ENCODE data around the gene ATXN2. TPM values are rescaled to one million over a fixed set of nuclear protein-coding genes. Genes with fewer than 3 reads are reported as not detected.

The ATXN2 gene
- total RNA-seq, 1 experiment from 2014 or later = 17.2 TPM

GRCh38 chr12:111428728-111429175 is 170.4 kb downstream of the ATXN2 start:
- Histone ChIP-seq H3K9me2 (replicated peaks; ENCODE audit: low read length) (no peaks in the 10 kb centered on the region), H3K4me2 (ENCODE audit: low read length) (no peak overlapping the region), H3K4me3 (ENCODE audit: low read length) (no peak overlapping the region), H3K9ac (ENCODE audit: low read length) (no peak overlapping the region), H3K36me3 (ENCODE audit: low read depth, low read length) (no peaks in the 10 kb centered on the region), H3K27me3 (ENCODE audit: low read length) (no peaks in the 10 kb centered on the region), H3K27ac (ENCODE audit: low read length) (no peak overlapping the region), H3F3A (ENCODE audit: low read length, unreplicated experiment) (no peaks in the 10 kb centered on the region), H3K4me1 (ENCODE audit: insufficient read depth, low read length) (peaks cover 35% of the 10 kb centered on the region), H3K9me3 (ENCODE audit: low read length) (no peaks in the 10 kb centered on the region), H3K79me2 (ENCODE audit: low read length) (0 out of 2 replicates have a peak, but pooled peaks cover 5% of the 10 kb centered on the region), H4K20me1 (ENCODE audit: low read length) (no peaks in the 10 kb centered on the region), H2AFZ (ENCODE audit: low read length) (no peak overlapping the region)
- TF ChIP-seq EZH2 (IDR thresholded peaks at IDR 0.05; ENCODE audit: low read length, unreplicated experiment) (no peak), EZH2phosphoT487 (IDR thresholded peaks at IDR 0.05; ENCODE audit: borderline replicate concordance, low read length) (no peak), CTCF (conservative IDR thresholded peaks at IDR 0.05; ENCODE audit: low read depth, low read length) (no peak)
- CTCF ChIA-PET = interaction anchor here (0.6 kb wide), 1 partner anchor 145 kb away, joined by 3 read pairs; no protein-coding TSS in a partner anchor
- DNase-seq (no peak), ATAC-seq (no peak)
- POLR2A ChIA-PET (ENCODE audit: unreplicated experiment) = no interaction called here
- intact Hi-C loops (cut with micrococcal nuclease) = no loop called here
- no TSS peak for BruUV-seq (replicated peaks)

GRCh38 chr12:111428081-111428727 is 170.9 kb downstream of the ATXN2 start:
- Histone ChIP-seq H4K20me1 (ENCODE audit: low read length) (no peaks in the 10 kb centered on the region), H3K27ac (ENCODE audit: low read length) (no peak overlapping the region), H3K36me3 (ENCODE audit: low read depth, low read length) (no peaks in the 10 kb centered on the region), H3K79me2 (ENCODE audit: low read length) (no peaks in the 10 kb centered on the region), H3K9ac (ENCODE audit: low read length) (no peak overlapping the region), H3K4me1 (ENCODE audit: insufficient read depth, low read length) (peaks cover 35% of the 10 kb centered on the region), H3K4me2 (ENCODE audit: low read length) (no peak overlapping the region), H3K9me3 (ENCODE audit: low read length) (no peaks in the 10 kb centered on the region), H3K9me2 (replicated peaks; ENCODE audit: low read length) (no peaks in the 10 kb centered on the region), H3K4me3 (ENCODE audit: low read length) (no peak overlapping the region), H2AFZ (ENCODE audit: low read length) (no peak overlapping the region), H3K27me3 (ENCODE audit: low read length) (no peaks in the 10 kb centered on the region), H3F3A (ENCODE audit: low read length, unreplicated experiment) (no peaks in the 10 kb centered on the region)
- ChIA-PET POLR2A (ENCODE audit: unreplicated experiment) (no interaction called here), CTCF (interaction anchor here (0.6 kb wide), 1 partner anchor 145 kb away, joined by 3 read pairs; no protein-coding TSS in a partner anchor)
- DNase-seq (no peak), ATAC-seq (no peak)
- TF ChIP-seq EZH2 (IDR thresholded peaks at IDR 0.05; ENCODE audit: low read length, unreplicated experiment) (no peak), EZH2phosphoT487 (IDR thresholded peaks at IDR 0.05; ENCODE audit: borderline replicate concordance, low read length) (no peak), CTCF (conservative IDR thresholded peaks at IDR 0.05; ENCODE audit: low read depth, low read length) (no peak)
- intact Hi-C loops (cut with micrococcal nuclease) = no loop called here
- BruUV-seq (replicated peaks) = no TSS peak

- DNase-seq (no peak), ATAC-seq (no peak)
- H4K20me1 ChIP-seq (ENCODE audit: low read length) = no peaks in the 10 kb centered on the region
- H3K9ac ChIP-seq (ENCODE audit: low read length) = no peak overlapping the region
- no TSS peak for BruUV-seq (replicated peaks)
- peaks cover 32% of the 10 kb centered on the region for H3K4me1 ChIP-seq (ENCODE audit: insufficient read depth, low read length)
- H3K9me3 ChIP-seq (ENCODE audit: low read length) = no peaks in the 10 kb centered on the region
- H3F3A ChIP-seq (ENCODE audit: low read length, unreplicated experiment) = no peaks in the 10 kb centered on the region
- no peaks in the 10 kb centered on the region for H3K9me2 ChIP-seq (replicated peaks; ENCODE audit: low read length)
- no peak overlapping the region for H3K27ac ChIP-seq (ENCODE audit: low read length)
- H3K79me2 ChIP-seq (ENCODE audit: low read length) = no peaks in the 10 kb centered on the region
- no peaks in the 10 kb centered on the region for H3K36me3 ChIP-seq (ENCODE audit: low read depth, low read length)
- intact Hi-C loops (cut with micrococcal nuclease) = no loop called here
- CTCF ChIA-PET = no interaction called here
- POLR2A ChIA-PET (ENCODE audit: unreplicated experiment) = no interaction called here
- H3K27me3 ChIP-seq (ENCODE audit: low read length) = no peaks in the 10 kb centered on the region
- TF ChIP-seq EZH2phosphoT487 (IDR thresholded peaks at IDR 0.05; ENCODE audit: borderline replicate concordance, low read length) (no peak), CTCF (conservative IDR thresholded peaks at IDR 0.05; ENCODE audit: low read depth, low read length) (no peak), EZH2 (IDR thresholded peaks at IDR 0.05; ENCODE audit: low read length, unreplicated experiment) (no peak)
- no peak overlapping the region for H2AFZ ChIP-seq (ENCODE audit: low read length)
- no peak overlapping the region for H3K4me3 ChIP-seq (ENCODE audit: low read length)
- H3K4me2 ChIP-seq (ENCODE audit: low read length) = no peak overlapping the region
These were observed 171.6 kb downstream of the ATXN2 start for GRCh38 chr12:111427417-111428074.
